ENCODE measurements around the gene LAMA2.

DNA sequence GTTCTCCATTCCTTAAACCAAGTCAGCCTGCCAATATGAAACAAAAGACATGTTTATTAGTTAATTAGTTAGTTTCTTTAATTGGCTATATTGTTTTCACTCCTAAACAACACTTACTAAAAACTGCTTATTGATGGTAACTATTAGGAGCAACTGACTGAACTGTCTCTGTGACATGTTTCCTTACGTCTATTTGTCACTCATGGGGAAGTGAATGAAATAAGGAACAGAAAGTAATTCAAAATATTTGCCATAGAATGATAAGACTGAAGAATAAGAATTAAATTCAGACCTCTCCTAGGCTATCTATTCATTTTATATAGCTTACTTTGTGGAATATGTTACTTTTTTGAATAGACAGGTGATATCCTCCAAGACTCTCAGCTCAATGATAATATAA, 217.2 kb downstream of the LAMA2 start:
- no peak for TF ChIP-seq ZNF660 (CRISPR knock-in tag; IDR thresholded peaks at IDR 0.05; ENCODE audit: borderline replicate concordance, low read depth)
- no peak for TF ChIP-seq ATM (IDR thresholded peaks at IDR 0.05; ENCODE audit: borderline replicate concordance)
- TF ChIP-seq, protein P1, sequence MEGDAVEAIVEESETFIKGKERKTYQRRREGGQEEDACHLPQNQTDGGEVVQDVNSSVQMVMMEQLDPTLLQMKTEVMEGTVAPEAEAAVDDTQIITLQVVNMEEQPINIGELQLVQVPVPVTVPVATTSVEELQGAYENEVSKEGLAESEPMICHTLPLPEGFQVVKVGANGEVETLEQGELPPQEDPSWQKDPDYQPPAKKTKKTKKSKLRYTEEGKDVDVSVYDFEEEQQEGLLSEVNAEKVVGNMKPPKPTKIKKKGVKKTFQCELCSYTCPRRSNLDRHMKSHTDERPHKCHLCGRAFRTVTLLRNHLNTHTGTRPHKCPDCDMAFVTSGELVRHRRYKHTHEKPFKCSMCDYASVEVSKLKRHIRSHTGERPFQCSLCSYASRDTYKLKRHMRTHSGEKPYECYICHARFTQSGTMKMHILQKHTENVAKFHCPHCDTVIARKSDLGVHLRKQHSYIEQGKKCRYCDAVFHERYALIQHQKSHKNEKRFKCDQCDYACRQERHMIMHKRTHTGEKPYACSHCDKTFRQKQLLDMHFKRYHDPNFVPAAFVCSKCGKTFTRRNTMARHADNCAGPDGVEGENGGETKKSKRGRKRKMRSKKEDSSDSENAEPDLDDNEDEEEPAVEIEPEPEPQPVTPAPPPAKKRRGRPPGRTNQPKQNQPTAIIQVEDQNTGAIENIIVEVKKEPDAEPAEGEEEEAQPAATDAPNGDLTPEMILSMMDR (CRISPR knock-in tag; IDR thresholded peaks at IDR 0.05) = no peak
- no peak for TF ChIP-seq NFKB2 (CRISPR knock-in tag; IDR thresholded peaks at IDR 0.05; ENCODE audit: borderline replicate concordance)
- no peak for TF ChIP-seq TMF1 (CRISPR knock-in tag; IDR thresholded peaks at IDR 0.05; ENCODE audit: low read depth)
- TF ChIP-seq SMC3 (IDR thresholded peaks at IDR 0.05; ENCODE audit: low read length) = no peak

Measured in HepG2 (cell line).